ENCODE data around the gene VSIG10L2.

VSIG10L2 gene

DNA sequence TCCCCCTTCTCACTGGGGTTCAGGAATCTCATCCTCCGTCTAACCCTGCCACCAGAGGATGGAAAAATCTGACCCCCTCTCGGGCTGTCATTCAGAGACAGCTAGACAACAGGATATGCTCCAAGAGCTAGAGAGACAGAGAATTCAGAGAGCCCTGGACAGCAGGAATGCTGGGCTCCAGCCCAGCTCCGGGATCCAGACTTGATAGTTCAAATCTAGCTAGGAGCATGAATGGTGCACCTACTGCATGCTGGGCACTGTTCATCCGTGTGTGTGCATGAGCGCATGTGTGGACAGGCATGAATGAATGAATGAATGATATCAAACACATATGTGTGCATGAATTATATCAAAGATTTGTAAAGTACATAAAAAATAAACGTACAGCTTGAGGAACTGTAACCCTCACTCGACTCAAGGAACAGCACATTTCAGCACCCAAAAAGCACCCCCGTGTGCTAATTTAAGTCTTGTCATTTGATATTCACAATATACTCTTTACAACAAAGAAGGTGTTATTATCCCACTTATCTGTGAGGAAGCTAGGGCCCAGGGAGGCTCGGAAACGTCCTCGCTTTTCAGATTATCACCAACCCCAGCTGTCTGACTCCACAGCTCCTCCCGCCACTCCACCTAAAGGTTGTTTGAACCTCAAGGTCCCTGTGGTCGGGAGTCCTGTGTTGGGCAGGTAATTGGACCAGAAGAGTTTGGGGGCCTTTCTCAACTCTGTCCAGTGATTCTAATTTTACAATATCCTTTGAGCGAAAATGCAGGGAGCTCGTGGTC is 640 bp upstream of the VSIG10L2 start:
- TF ChIP-seq EZH2phosphoT487 (conservative IDR thresholded peaks at IDR 0.05; ENCODE audit: low read length) = no peak
- TF ChIP-seq, protein P1, sequence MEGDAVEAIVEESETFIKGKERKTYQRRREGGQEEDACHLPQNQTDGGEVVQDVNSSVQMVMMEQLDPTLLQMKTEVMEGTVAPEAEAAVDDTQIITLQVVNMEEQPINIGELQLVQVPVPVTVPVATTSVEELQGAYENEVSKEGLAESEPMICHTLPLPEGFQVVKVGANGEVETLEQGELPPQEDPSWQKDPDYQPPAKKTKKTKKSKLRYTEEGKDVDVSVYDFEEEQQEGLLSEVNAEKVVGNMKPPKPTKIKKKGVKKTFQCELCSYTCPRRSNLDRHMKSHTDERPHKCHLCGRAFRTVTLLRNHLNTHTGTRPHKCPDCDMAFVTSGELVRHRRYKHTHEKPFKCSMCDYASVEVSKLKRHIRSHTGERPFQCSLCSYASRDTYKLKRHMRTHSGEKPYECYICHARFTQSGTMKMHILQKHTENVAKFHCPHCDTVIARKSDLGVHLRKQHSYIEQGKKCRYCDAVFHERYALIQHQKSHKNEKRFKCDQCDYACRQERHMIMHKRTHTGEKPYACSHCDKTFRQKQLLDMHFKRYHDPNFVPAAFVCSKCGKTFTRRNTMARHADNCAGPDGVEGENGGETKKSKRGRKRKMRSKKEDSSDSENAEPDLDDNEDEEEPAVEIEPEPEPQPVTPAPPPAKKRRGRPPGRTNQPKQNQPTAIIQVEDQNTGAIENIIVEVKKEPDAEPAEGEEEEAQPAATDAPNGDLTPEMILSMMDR (IDR thresholded peaks at IDR 0.05; ENCODE audit: insufficient read depth, low read length, poor library complexity, severe bottlenecking) = no peak

DNA sequence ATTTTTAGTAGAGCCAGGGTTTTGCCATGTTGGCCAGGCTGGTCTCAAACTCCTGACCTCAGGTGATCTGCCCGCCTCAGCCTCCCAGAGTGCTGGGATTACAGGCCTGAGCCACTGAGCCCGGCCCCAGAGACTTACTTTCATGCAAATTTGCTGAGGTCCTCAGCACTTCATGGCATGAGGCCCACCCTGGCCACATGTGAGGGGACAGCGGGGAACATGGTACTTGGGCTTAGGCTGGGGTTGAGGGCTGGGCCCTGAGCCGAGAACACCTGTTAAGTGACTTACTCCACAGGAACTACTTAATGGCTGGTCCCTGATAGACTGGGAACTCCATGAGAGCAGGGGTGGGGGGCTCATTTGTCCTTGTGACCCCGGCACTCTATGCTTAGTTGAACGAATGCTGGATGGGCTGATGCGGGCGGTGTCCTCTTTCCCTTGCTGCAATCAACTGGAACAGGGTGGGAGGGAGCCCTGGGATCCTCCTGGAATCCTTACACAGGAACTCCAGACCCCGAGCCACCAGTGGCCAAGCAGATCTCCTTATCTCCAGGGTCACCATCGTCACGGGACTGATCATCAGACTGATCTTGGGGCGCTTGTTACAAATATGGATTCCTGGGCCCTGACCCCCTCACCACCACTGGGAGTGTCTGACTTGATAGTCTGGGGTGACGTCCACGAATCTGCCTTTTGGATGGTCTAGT is 1.0 kb downstream of the VSIG10L2 start:
- H3K27me3 ChIP-seq (ENCODE audit: low read length) = no peaks in the 10 kb centered on the region
- H3K27ac ChIP-seq (ENCODE audit: low read depth, low read length) = no peak overlapping the region
- H3K9me2 ChIP-seq (replicated peaks; ENCODE audit: insufficient read depth, low read length) = no peaks in the 10 kb centered on the region
- no peak overlapping the region for H3K4me2 ChIP-seq (ENCODE audit: low read depth, low read length, poor library complexity, severe bottlenecking)
- no peaks in the 10 kb centered on the region for H3F3A ChIP-seq (ENCODE audit: insufficient read depth)
- no peaks in the 10 kb centered on the region for H3K36me3 ChIP-seq (ENCODE audit: low read length)
- H3K79me2 ChIP-seq (ENCODE audit: insufficient read depth, low read length) = no peaks in the 10 kb centered on the region
- H3K9me3 ChIP-seq (ENCODE audit: insufficient read depth, low read length) = no peaks in the 10 kb centered on the region
- no peak overlapping the region for H2AFZ ChIP-seq (ENCODE audit: low read depth, low read length, severe bottlenecking)
- H4K20me1 ChIP-seq (ENCODE audit: low read depth, low read length) = no peaks in the 10 kb centered on the region
- H3K9ac ChIP-seq (ENCODE audit: low read length) = no peak overlapping the region
- TF ChIP-seq, protein P1 (IDR thresholded peaks at IDR 0.05; ENCODE audit: insufficient read depth, low read length, poor library complexity, severe bottlenecking) = no peak
- no peak for TF ChIP-seq EZH2phosphoT487 (conservative IDR thresholded peaks at IDR 0.05; ENCODE audit: low read length)
- H3K4me3 ChIP-seq (ENCODE audit: insufficient read depth, low read length, poor library complexity, severe bottlenecking) = no peak overlapping the region

More for the DNA sequence above, 640 bp upstream of the VSIG10L2 start:
- H3K9me2 ChIP-seq (replicated peaks; ENCODE audit: insufficient read depth, low read length) = no peaks in the 10 kb centered on the region
- H3K79me2 ChIP-seq (ENCODE audit: insufficient read depth, low read length) = no peaks in the 10 kb centered on the region
- H3K9me3 ChIP-seq (ENCODE audit: insufficient read depth, low read length) = no peaks in the 10 kb centered on the region
- H3F3A ChIP-seq (ENCODE audit: insufficient read depth) = no peaks in the 10 kb centered on the region
- no peak overlapping the region for H3K4me3 ChIP-seq (ENCODE audit: insufficient read depth, low read length, poor library complexity, severe bottlenecking)
- H2AFZ ChIP-seq (ENCODE audit: low read depth, low read length, severe bottlenecking) = no peak overlapping the region
- H3K4me2 ChIP-seq (ENCODE audit: low read depth, low read length, poor library complexity, severe bottlenecking) = no peak overlapping the region
- H3K27ac ChIP-seq (ENCODE audit: low read depth, low read length) = no peak overlapping the region
- no peak overlapping the region for H3K9ac ChIP-seq (ENCODE audit: low read length)
- no peaks in the 10 kb centered on the region for H3K36me3 ChIP-seq (ENCODE audit: low read length)
- no peaks in the 10 kb centered on the region for H3K27me3 ChIP-seq (ENCODE audit: low read length)
- H4K20me1 ChIP-seq (ENCODE audit: low read depth, low read length) = no peaks in the 10 kb centered on the region

DNA sequence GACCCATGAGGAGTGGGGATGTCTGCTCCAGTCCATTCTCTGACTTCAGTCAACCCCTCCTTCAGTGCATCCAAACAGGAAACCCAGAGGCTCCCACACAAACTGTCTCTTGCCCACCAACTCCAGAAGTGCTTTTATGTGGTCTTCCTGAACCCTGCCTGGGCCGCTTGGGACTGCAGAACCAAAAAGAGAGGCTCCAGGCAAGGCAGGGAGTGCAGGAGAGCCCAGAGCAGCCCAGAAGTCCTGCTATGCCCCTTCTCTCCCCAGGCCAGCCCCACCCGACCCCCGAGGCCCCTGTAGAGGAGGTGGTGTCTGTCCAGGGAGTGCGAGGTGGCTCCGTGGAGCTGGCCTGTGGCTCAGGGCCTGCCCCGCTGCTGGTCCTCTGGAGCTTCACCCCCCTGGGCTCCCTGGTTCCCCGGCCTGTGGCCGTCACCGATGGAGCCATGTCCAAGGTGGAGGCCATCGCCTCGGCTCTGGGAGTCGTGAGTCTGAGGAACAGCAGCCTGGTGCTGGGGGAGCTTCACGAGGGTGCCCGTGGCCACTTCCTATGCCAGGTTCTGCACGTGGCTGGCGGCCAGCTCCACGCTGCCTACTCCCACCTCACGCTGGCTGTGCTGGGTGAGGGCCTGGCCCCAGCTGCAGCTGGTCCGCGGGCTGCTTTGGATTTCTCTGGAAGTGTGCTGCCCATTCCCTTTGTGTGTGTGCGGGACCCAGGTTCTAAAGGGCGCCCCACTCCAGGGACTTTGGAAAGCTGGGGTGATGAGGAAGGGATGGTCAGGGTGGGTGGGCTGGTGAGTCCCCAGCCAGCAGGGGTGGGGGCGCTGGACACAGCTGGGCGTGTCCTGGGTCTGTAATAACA is 1.8 kb downstream of the VSIG10L2 start:
- H3K4me3 ChIP-seq (ENCODE audit: insufficient read depth, low read length, poor library complexity, severe bottlenecking) = no peak overlapping the region
- no peak overlapping the region for H3K9ac ChIP-seq (ENCODE audit: low read length)
- no peak overlapping the region for H2AFZ ChIP-seq (ENCODE audit: low read depth, low read length, severe bottlenecking)
- H3K27me3 ChIP-seq (ENCODE audit: low read length) = no peaks in the 10 kb centered on the region
- H3K9me2 ChIP-seq (replicated peaks; ENCODE audit: insufficient read depth, low read length) = no peaks in the 10 kb centered on the region
- H4K20me1 ChIP-seq (ENCODE audit: low read depth, low read length) = no peaks in the 10 kb centered on the region
- no peaks in the 10 kb centered on the region for H3F3A ChIP-seq (ENCODE audit: insufficient read depth)
- no peaks in the 10 kb centered on the region for H3K79me2 ChIP-seq (ENCODE audit: insufficient read depth, low read length)
- H3K27ac ChIP-seq (ENCODE audit: low read depth, low read length) = no peak overlapping the region
- no peaks in the 10 kb centered on the region for H3K9me3 ChIP-seq (ENCODE audit: insufficient read depth, low read length)
- H3K4me2 ChIP-seq (ENCODE audit: low read depth, low read length, poor library complexity, severe bottlenecking) = no peak overlapping the region
- no peaks in the 10 kb centered on the region for H3K36me3 ChIP-seq (ENCODE audit: low read length)
- TF ChIP-seq, protein P1 (IDR thresholded peaks at IDR 0.05; ENCODE audit: insufficient read depth, low read length, poor library complexity, severe bottlenecking) = no peak
- no peak for TF ChIP-seq EZH2phosphoT487 (conservative IDR thresholded peaks at IDR 0.05; ENCODE audit: low read length)
